Measurements from ENCODE around the gene ELOVL5.

- TF ChIP-seq CTCF (IDR thresholded peaks at IDR 0.05; ENCODE audit: low read length), result no peak
- no peak for TF ChIP-seq EZH2 (optimal IDR thresholded peaks at IDR 0.05; ENCODE audit: low read depth, low read length)
- TF ChIP-seq EZH2phosphoT487 (IDR thresholded peaks at IDR 0.05; ENCODE audit: low read length), result no peak
Observed at GRCh38 chr6:53258774-53259155, 90.0 kb downstream of the ELOVL5 start.

Measured in MM.1S (cell line).